GM18519 (cell line): ENCODE results near the gene SLF2.
"Not testable (repeated sequence)": the region's sequence is repeated elsewhere in the genome, so short reads cannot be mapped to it uniquely, and the experiment has no call there.

ENCODE experiments used
- ATAC-seq: cut with Tn5 transposase; IDR thresholded peaks from one replicate; pipeline ENCODE4 v1.9.1; 2021; ENCODE audit warnings: mild to moderate bottlenecking, moderate library complexity; ENCODE audit not compliant: unreplicated experiment, low FRiP score

The SLF2 gene

DNA sequence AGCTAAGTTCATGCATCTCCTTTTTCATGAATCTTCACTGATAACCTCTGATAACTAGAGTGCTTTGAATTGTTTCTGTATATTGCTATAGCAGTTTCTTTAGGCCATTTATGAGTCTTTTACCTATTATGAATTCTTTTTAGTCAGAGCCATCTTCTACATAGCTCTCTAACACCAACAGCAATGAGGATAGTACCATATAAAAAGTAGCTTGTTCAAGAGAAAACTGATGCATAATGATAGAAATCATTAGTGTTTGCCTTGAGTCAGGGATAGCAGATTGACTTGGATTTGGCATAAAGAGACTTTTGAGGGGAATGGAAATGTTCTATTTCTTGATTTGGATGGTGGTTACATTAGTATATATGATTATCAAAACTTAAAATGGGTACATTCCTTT is 30.7 kb downstream of the SLF2 start:
- ATAC-seq = no peak

DNA sequence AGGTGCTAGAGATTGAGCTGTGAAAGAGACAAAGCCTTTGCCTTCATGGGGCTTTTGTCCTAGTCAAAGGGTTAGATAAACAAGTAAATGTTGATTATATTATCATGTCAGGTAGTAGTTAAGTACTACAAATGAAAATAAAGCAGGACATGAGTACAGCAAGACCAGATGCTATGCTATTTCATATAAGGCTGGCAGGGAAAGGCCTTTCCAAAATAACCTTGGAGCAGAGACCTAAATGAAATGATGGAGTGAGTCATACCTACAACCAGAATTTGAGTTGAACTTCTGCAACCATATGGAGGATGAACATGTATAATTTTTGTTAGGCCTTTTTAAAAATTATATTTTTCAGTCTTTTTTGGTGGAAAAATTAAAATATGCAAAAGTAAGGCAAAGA is 33.0 kb downstream of the SLF2 start:
- no peak for ATAC-seq

DNA sequence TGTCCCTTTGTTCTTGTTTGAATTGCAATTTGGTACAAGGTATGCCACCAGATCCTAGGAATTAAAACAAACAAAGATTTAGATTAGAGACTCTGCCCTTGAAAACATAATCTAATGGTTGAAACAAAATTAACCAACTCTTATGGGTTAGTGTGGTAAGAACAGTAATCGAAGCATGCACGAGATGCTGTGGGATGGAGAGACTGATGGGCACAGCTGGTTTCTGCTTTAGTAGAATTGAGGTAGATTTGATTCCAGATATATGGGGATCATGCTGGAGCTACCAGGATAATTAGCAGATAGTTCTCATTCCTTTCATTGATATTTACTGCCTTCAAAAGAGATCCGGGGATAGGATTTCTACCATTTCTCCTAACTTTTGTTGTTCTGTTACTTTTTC is 36.2 kb downstream of the SLF2 start:
- no peak for ATAC-seq

DNA sequence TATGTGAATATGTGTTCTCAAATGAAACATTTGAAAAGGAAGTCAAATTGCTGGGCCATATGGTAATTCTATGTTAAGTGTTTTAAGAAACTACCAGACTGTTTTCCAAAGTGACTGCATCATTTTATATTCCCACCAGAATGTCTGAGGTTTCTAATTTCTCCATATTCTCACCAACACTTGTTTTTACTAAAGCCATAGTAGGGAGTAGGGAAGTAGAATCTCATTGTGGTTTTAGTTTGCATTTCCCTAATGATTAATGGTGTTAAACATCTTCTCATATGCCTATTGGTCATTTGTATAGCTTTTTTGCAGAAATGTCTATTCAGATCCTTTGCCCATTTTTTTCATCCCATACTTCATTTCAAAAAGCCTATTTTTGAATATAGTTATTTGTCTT is 47.5 kb downstream of the SLF2 start:
- ATAC-seq = no peak

DNA sequence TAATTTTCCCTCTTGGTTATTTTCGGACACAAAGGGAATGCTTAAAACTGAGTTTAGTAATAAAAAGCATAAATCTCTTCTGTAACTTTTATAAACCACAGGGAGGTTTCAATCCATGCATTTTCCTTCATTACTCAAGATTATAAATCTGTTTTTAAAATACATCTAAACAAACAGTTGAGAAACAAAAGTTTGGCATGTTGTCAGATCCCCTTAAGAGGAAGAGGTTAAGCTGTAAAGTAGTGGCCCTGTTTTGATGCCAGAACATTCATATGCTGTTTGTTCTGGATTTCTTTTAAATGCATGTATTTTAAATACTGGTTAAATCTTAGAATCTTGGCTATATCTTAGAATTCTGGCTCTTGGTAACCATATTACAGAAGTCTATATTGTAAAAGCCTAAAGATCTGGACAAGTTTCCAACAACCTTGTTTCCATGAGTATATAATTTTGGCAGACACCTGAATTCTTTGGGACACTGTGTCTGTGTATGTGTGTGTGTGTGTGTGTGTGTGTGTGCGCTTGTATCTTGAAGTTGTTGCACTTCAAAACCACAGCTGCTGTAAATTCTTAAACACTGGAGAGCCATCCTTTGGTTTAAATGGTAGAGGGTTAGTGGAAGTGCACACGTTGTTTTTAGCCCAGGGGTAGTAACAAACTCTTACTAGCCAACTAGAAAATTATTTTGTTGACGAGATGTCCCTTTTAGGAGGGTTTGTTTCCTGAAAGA is 49.8 kb downstream of the SLF2 start:
- ATAC-seq = no peak

DNA sequence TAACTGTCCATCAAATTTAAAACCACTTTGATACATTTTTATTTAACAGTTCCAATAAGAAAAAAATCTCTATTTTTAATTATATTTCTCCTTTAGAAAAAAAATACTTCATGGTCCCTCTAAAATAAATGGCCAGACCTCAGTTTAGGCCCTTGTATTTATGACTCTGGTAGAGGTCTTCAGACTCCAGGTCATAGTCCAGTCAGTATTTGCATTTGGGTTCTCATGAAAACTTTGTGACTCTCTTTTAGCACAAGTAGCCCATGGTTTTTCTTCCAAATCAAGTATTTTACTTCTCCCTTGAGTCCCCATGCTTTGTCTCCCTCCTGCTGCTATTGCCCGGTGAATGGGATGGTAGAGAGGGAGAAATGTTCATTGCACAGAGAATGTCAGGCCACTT is 51.1 kb downstream of the SLF2 start:
- ATAC-seq = no peak

DNA sequence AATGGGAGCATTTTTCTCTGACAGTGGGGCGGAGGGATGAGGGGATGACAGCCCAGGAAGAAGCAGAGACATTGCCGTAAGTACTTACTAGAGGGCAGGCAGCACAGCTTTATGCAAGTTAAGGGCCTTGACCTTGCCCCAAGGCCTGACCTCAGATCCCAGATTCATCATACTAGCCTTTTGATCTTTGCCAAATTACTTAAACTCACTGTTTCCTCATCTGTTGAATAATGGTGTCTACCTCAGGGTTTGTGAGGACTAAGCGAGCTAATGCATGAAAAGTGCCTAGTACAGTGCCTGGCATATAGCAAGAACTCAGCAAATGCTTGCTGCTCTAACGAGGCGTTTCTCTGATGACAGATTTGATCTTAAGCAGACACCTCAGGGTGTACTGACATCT is 53.1 kb downstream of the SLF2 start:
- no peak for ATAC-seq

DNA sequence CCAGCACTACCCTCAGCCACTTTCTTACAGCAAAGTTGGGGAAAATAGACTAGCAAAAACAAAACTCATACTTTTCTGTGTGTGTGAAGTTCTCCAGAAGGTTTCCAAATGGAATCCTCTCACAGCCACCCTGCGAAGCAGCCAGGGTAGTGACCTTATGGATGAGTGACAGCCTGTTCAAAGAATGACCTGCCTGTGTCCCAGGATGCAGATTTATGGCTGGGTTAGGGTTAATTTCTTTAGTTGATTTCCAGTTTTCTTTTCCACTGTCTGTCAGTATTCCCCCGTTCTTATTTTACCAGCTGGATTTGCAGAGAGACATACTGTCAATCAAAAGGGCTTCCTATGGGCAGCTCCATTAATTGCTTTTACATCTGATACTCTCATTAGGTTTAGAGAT is 54.1 kb downstream of the SLF2 start:
- ATAC-seq = no peak

DNA sequence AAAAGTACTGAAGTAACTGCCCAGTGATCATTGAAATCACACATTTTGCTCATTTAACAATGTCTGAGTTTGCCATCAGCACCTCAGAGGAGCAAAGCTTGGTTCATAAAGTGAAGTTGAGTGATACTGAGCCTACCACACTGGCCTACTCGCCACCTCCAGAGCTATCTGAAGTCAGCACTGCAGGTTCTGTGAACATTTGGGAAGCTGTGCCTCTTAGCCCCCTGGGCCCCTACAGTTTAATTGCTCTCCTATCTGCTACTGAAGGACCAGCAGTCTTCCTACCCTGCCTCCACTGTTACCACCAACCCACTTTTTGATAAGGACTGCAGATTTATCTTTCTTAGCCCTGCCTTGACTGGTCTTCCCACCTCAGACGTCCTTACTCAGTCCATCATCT is 54.6 kb downstream of the SLF2 start:
- no peak for ATAC-seq

DNA sequence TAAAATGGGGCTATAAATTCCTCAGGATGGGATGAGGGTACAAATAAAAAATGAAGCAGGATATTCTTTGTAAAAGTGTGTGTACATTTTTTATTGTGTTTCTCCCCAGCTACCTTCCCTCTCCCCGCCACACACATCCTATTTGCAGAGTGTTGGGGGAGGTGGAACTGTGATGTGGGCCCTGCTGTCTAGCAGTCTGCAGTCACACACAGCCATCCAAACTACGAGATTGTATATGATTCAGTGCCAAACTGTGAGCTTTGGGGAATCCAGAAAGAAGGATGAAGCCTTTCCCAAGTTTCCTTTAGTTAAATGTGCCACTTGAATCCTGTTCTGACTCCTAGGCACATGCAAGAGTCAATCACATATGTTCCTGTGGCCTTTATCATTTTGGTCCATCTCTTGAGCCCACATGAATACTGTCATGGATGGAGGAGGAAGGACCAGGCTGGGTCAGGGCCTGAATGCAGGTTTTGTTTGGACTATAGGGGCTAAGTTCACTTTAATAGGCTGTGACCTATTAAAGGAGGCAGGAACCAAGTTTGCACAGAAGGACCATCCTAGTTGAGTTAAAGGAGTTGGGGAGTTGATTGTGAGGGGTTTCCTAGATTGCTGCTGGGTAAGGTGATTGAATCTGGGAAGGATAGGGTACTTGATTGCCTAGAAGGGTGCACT is 55.4 kb downstream of the SLF2 start:
- ATAC-seq = no peak

DNA sequence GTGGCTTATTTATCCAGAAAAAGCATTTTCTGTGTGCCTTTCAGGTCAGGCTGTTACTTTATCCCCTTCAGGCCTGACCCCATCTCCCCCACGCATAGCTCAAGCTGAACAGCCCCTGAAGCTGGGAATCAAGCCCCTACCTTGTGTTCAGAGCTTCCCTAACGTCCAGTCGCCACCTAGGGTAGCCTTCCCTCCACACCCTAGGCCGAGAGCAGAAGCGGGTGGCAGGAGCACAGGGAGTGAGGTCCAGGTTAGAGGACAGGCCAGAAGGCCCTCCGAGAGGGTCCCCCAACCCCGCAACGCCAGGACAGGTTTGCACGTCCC is 56.1 kb downstream of the SLF2 start:
- no peak for ATAC-seq

DNA sequence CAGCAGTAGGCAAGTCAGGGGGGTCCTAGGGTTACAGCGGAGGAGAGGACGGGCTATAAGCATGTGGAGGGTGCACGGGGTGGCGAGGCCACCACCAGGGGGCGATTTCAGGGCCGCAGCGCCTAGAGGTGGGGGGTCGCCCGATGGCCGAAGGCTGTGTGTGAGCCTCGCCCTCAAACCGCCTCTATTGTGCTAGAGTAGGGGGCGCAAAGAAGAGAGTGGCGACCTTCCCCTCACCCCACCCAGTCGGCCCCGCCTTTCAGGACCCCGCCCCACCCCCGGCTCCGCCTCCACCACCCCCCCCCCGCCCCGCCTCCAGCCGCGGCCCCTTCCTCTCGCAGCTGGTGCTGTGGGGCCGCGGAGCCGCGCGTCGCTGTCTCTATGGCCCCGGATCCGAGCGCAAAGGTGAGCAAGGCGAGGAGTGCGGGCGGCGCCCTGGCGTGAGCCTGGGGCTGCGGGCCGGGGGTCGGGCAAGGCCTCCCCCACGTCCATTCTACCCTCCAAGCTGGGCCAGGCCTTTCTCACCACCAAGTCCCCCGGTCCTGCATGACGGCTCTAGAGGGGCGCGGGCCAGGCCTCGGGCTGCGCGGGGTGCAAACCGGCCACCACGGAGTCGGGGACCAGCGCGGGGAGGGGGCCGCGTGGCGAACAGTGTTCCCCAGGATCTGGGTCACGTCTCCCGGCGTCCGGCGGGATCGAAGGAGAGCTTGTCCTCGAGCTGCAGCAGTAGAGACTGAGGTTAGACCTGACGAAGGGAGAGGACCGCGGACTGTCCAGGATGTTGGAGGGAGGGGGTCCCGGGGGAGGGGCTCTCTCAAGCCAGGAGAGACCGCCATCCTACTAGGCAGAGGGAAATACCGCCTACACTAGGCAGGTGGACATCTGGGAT is 56.7 kb downstream of the SLF2 start, which contains the start of gene SEMA4G:
SEMA4G (plus strand) TSS at position 318 of the 889 bp plus-strand sequence. CDS start 3,409 bp downstream, outside the sequence.
- no peak for ATAC-seq

DNA sequence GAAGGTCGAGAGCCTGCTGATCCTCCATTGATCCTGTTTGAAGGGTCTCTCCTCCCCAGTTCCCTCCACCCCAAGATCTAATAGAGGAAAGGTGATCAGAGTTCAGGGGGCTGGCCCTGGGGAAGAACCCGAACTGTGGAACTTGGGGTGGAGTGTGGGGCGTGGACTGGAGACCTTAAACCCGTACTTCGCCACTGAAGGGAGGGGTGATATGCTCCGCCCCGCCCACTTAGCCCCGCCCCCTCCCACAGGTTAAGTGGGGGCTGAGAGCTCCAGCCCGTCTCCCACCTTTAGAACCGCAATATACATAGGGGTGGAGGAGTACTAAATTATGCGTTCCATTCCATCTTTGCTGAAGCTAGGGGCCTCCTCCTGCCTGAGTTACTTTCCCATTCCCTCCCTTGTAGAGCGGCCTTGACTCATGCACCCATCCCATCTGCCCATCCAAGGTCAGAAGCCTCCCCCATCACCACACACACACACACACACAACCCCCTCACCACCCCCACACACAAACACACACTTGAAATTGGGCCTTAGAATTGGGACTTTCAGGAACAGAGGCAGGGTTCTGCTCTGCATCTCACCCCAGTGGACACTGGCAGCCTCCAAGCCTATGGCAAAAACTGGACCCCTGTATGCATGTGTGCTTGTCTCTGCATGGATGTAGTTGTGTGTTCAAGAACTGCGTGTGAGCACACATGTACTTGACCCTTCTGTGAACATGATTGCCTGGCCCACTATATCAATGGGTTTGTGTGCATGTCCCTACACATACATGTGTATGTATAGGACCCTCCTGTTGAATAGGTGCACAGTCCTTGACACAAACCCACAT is 57.5 kb downstream of the SLF2 start:
- ATAC-seq = no peak

DNA sequence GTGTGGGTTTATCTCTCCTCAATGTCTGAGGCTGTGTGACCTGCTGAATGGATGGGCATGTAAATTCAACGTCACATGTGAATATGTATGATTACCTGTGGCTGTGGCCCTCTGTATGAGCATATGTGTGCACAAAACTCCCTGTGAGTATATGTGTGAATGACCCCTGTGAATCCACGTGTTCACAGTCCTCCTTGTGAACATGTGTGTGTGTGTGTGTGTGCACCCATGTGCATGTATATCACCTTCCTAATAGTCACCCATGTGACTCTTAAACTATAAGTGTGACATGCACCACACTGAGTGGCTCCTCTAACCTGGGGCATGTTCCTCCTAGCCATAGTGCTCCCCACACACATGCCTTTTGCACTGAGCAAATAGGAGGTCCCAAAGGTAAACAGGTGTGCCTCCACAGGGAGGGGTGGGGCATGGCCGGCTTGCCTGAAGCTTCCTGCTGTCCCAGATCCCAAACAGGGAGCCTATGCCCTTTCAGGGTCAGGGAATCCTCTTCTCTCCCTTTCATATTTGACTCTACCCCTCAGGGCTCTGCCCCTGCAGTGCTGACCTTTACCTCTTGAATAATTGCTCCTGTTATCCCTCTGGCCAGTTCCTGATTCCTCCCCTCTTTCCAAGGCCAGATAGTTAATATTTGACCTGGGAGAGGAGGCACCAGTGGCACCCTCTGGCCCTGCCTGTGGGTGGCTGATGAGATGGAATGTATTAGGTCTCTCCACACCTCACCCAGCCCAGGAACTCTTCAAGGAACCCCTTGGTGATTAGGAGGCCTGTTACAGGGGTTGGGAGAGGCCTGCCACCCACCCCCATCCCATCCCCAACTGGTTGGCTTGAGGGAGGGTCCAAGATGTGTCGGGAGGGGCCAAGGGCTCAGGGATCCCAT is 58.4 kb downstream of the SLF2 start:
- no peak for ATAC-seq

DNA sequence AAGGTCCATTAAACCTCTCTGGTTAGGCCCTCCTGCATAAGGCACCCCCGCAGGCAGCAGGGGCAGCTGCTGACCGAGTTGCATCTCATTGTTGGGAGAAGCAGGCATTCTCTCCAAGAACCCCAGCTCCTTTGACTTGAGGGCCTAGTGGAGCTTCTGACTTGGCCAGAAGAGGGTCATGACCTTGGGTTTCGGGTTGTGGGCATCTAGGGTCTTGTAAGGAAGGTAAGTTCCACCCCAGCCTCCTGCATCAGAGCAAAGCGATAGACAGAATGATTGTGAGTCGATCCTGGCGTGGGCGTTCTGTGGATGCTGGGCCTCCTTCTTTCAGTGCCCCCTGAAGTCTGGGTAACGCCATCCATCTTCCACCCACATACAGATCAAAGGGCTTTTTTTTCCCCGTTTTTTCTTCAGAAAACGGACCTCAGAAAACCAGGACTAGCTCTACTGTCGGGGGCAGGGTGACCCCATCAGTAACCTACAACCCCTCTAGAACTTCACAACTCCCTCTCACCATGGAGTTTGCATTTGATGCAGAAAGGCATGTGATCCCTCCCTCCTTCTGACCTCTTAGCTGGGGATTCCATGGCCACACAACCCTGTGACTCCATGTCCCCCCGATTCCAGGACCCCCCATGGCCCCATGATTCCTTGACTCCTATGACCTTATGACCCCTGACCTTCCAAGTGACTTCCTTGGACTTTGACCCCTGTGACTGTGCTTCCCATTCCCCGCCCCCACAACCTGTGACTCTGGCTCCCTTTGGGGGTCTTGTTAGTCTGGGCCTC is 59.5 kb downstream of the SLF2 start:
- no peak for ATAC-seq

DNA sequence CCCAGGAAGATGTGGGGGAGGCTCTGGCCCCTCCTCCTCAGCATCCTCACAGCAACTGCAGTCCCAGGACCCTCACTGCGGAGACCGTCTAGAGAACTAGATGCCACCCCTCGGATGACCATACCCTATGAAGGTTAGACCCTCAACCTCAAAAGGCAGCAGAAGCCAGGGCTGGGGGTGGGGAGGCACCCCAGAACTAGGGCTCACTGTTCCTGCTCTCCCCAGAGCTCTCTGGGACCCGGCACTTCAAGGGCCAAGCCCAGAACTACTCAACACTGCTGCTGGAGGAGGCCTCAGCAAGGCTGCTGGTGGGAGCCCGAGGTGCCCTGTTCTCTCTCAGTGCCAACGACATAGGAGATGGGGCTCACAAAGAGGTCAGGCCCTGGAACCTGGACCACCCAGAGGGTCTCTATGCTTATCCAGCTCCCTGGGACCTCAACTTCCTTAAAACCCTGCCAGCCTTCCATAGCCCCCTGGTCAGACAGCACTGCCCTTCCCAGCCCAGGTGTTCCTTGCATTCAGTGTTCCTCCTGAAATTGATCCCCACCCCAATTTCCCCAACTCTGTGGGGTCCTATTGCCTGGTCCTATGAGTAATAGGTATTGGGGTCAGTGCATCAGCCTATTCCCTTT is 60.3 kb downstream of the SLF2 start:
- ATAC-seq = no peak

DNA sequence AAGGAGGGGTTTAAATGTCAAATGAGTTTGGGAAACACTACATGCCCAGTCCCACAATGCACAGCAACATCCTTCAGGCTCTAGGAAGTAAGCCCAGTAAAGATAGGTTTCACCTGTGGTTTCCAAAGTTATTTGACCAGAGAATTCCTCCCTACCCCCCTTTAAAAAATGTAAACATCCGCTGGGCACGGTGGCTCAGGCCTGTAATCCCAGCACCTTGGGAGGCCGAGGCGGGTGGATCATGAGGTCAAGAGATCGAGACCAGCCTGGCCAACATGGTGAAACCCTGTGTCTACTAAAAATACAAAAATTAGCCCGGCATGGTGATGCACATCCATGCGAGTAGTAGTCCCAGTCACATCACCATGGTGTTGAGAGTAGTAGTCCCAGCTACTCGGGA is 62.6 kb downstream of the SLF2 start:
- not testable (repeated sequence) for ATAC-seq

DNA sequence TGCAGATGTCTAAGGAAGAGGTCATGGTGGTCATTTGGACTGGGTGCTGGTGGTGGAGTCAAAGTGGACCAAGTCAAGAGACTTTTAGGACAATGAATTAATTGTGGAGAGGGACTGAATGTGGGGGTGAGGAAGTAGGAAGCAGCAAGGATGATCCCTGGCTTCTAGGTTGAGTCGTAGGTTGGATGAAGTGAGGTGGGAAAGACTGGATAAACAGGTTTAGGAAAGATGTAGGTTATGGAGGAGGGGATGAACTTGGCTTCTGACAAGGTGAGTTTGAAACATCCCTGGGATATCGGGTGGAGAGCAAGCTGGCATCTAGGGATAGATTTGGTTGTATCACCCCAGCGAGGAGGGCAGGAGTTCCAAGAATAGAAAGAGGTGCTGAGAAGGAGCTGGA is 64.1 kb downstream of the SLF2 start:
- no peak for ATAC-seq
